DND-41 (cell line): ENCODE results near the gene LRRC10B.

Experiments
- ATAC-seq: fragments of 200-7000 bp; cut with Tn5 transposase; 3 replicates; pipeline ENCODE4 v1.9.1; 2021; ENCODE audit warnings: low read depth; ENCODE audit not compliant: insufficient read depth
- DNase-seq: peaks from one replicate; pipeline ENCODE4 v3.0.0-alpha.2; 2020
- H2AFZ ChIP-seq: 2 replicates; pipeline ENCODE4 v1.6.0; 2012; ENCODE audit warnings: low read depth, low read length
- H3K27ac ChIP-seq: 2 replicates; pipeline ENCODE4 v1.5.1; 2012; ENCODE audit warnings: low read length, inconsistent platforms
- H3K27me3 ChIP-seq: fragments of 200-600 bp; sonication (generic); 2 replicates; pipeline ENCODE4 v1.6.0; 2012; ENCODE audit warnings: low read length, mild to moderate bottlenecking, inconsistent platforms; ENCODE audit not compliant: insufficient read depth, poor library complexity
- H3K36me3 ChIP-seq: 2 replicates; pipeline ENCODE4 v1.5.1; 2012; ENCODE audit warnings: low read length, inconsistent platforms; ENCODE audit not compliant: insufficient read depth
- H3K4me1 ChIP-seq: 2 replicates; pipeline ENCODE4 v1.5.1; 2012; ENCODE audit warnings: mild to moderate bottlenecking, low read length; ENCODE audit not compliant: insufficient read depth
- H3K4me2 ChIP-seq: 2 replicates; pipeline ENCODE4 v1.6.0; 2012; ENCODE audit warnings: mild to moderate bottlenecking, moderate library complexity, low read length, inconsistent platforms; ENCODE audit not compliant: insufficient read depth
- H3K4me3 ChIP-seq, 2 experiments: fragments of 200-600 bp in 1 of 2; shearing (Covaris generic) in 1 of 2; 2 replicates each; pipeline ENCODE4 v1.5.1; 2012 to 2016; ENCODE audit warnings: inconsistent platforms in 2 of 2, low read length in 2 of 2, mild to moderate bottlenecking in 2 of 2, low read depth in 1 of 2, moderate library complexity in 1 of 2
- H3K79me2 ChIP-seq: 2 replicates; pipeline ENCODE4 v1.6.0; 2012; ENCODE audit warnings: low read length, inconsistent platforms; ENCODE audit not compliant: insufficient read depth
- H3K9ac ChIP-seq: 2 replicates; pipeline ENCODE4 v1.6.0; 2012; ENCODE audit warnings: low read depth, mild to moderate bottlenecking, inconsistent platforms, low read length, moderate library complexity
- H3K9me3 ChIP-seq: 2 replicates; pipeline ENCODE4 v1.5.1; 2012; ENCODE audit warnings: low read length, moderate library complexity, mild to moderate bottlenecking, inconsistent platforms; ENCODE audit not compliant: insufficient read depth, severe bottlenecking
- H4K20me1 ChIP-seq: 2 replicates; pipeline ENCODE4 v1.6.0; 2012; ENCODE audit warnings: low read length; ENCODE audit not compliant: insufficient read depth
- EZH2 ChIP-seq: IDR thresholded peaks from 3 replicates; pipeline ENCODE4 v1.6.1; 2012; ENCODE audit warnings: borderline replicate concordance, low read depth, mild to moderate bottlenecking, moderate library complexity, low read length, inconsistent platforms; ENCODE audit not compliant: severe bottlenecking
- TF ChIP-seq, protein P1 (sequence below): IDR thresholded peaks from 2 replicates; pipeline ENCODE4 v1.5.1; 2012; ENCODE audit warnings: borderline replicate concordance, low read length, moderate library complexity, mild to moderate bottlenecking; ENCODE audit not compliant: poor library complexity, severe bottlenecking; ENCODE audit errors: extremely low read depth

LRRC10B gene

DNA sequence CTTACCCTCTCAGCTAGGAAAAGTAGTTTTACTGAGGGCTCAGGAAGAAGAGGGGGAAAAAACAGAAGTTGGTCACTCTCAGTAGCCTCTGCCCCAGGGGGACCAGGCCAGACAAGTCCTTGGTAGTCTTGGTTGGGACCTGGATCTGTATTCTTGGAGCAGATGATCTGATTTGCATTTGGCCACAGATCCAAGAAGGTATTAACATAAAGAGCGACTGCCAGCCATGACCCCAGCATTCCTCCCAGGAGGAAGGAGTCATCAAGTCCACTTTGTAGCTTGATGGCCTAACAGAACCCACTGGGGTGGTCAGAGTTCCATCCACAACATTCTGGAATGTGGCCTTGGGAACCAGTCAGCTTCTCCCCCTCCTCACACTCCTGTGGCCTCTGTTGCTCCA is 6.0 kb upstream of the LRRC10B start:
- H3K36me3 ChIP-seq = no peaks in the 10 kb centered on the region
- no peak overlapping the region for H2AFZ ChIP-seq
- no peak overlapping the region for H3K4me3 ChIP-seq
- no peak overlapping the region for H3K4me2 ChIP-seq
- no peak overlapping the region for H3K27ac ChIP-seq
- no peaks in the 10 kb centered on the region for H3K79me2 ChIP-seq
- DNase-seq (no peak), ATAC-seq (no peak)
- no peak overlapping the region for H3K9ac ChIP-seq
- H4K20me1 ChIP-seq = no peaks in the 10 kb centered on the region
- TF ChIP-seq, protein P1, sequence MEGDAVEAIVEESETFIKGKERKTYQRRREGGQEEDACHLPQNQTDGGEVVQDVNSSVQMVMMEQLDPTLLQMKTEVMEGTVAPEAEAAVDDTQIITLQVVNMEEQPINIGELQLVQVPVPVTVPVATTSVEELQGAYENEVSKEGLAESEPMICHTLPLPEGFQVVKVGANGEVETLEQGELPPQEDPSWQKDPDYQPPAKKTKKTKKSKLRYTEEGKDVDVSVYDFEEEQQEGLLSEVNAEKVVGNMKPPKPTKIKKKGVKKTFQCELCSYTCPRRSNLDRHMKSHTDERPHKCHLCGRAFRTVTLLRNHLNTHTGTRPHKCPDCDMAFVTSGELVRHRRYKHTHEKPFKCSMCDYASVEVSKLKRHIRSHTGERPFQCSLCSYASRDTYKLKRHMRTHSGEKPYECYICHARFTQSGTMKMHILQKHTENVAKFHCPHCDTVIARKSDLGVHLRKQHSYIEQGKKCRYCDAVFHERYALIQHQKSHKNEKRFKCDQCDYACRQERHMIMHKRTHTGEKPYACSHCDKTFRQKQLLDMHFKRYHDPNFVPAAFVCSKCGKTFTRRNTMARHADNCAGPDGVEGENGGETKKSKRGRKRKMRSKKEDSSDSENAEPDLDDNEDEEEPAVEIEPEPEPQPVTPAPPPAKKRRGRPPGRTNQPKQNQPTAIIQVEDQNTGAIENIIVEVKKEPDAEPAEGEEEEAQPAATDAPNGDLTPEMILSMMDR = no peak
- TF ChIP-seq EZH2 = no peak
- no peaks in the 10 kb centered on the region for H3K4me1 ChIP-seq
- H3K9me3 ChIP-seq = no peaks in the 10 kb centered on the region
- H3K27me3 ChIP-seq = no peaks in the 10 kb centered on the region

DNA sequence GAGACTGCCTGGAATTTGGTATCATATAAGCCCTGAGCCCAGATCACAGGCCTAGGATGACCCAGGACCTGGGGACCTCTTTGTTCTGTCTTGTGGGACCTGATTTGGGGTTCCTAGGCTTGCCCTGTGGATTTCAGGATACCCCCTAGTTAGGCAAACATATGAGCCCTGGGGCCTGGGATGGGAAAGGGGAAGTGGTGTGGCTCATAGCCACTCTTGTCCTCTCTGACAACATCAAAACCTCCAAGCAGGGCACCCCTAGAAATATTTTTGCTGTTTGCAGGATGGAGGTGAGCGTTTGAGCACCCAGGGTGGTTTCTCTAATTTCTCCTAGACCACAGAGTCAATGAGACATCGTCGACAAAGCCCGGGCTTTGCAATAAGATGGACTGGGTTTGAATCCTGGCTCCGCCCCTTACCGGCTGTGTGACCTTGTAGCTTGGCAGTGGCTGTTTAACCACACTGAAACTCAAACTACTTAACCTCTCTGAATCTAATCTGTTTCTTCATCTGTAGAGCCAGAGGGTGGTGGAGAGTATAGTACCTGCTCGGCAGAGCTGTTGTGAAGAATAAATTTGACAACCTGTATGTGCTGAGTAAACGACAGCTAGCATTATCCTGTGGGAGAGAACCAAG is 5.3 kb upstream of the LRRC10B start:
- H3K27ac ChIP-seq = no peak overlapping the region
- H3K27me3 ChIP-seq = no peaks in the 10 kb centered on the region
- no peak overlapping the region for H3K4me2 ChIP-seq
- no peaks in the 10 kb centered on the region for H4K20me1 ChIP-seq
- DNase-seq (no peak), ATAC-seq (no peak)
- no peaks in the 10 kb centered on the region for H3K36me3 ChIP-seq
- no peaks in the 10 kb centered on the region for H3K4me1 ChIP-seq
- no peak overlapping the region for H2AFZ ChIP-seq
- H3K9me3 ChIP-seq = no peaks in the 10 kb centered on the region
- no peak overlapping the region for H3K9ac ChIP-seq
- no peak for TF ChIP-seq EZH2
- TF ChIP-seq, protein P1 = no peak
- no peaks in the 10 kb centered on the region for H3K79me2 ChIP-seq
- H3K4me3 ChIP-seq = no peak overlapping the region

DNA sequence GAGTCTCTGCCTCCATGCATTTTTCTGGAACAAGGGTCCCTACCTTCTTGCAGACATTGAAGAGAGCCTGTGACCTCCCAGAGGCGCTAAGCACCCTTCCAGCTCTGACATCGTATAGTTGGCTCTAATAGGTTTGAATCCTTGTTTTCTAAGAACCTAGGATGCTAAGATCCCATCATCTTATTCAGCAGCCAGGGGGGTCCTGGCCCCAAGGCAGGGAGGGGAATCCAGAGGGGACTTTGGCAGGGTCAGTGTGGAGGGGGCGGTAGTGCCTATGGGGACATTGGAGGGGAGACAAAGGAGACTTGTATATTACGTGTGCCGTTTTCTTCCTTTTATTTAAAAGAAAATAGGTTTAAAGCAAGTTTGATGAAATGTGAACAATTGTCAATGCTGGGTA is 3.4 kb upstream of the LRRC10B start:
- Histone ChIP-seq H3K27ac (no peak overlapping the region), H3K27me3 (no peaks in the 10 kb centered on the region), H2AFZ (no peak overlapping the region), H4K20me1 (no peaks in the 10 kb centered on the region), H3K36me3 (no peaks in the 10 kb centered on the region), H3K4me3 (no peak overlapping the region), H3K4me2 (no peak overlapping the region), H3K4me1 (no peaks in the 10 kb centered on the region), H3K9ac (no peak overlapping the region), H3K79me2 (no peaks in the 10 kb centered on the region), H3K9me3 (no peaks in the 10 kb centered on the region)
- TF ChIP-seq, protein P1 = no peak
- no peak for DNase-seq
- no peak for ATAC-seq

DNA sequence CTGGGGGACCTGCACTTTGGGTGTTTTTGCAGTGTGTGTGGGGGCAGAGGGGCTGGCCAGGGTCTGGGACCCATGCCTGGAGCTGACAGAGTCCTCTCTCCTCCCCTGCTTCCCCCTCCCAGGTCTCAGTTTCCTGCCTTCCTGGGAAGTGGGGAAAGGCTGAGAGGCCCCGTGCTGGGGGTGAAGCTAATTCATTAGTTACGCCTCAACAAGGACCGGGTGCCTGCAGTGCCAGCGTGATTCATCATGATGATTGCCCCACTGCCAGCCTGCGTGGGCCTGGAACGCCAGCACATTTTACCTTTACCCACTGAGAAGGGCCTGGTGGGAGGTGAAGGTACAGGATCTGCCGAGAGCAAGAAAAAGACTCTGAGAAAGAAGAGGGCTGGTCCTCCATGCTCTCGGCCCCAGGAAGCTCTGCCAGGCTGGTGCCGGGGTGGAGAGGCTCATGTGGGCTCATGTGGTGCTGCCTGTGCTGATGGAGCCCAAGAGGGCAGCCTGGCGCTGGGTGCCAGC is 2.9 kb upstream of the LRRC10B start:
- ATAC-seq (no peak), DNase-seq (no peak)
- Histone ChIP-seq H3K9ac (no peak overlapping the region), H3K9me3 (no peaks in the 10 kb centered on the region), H2AFZ (no peak overlapping the region), H3K4me3 (no peak overlapping the region), H4K20me1 (no peaks in the 10 kb centered on the region), H3K79me2 (no peaks in the 10 kb centered on the region), H3K27ac (no peak overlapping the region), H3K4me1 (no peaks in the 10 kb centered on the region), H3K27me3 (no peaks in the 10 kb centered on the region), H3K36me3 (no peaks in the 10 kb centered on the region), H3K4me2 (no peak overlapping the region)
- TF ChIP-seq EZH2 = no peak
- TF ChIP-seq, protein P1 = no peak
